DOHH2 (cell line): ENCODE results near the gene PDE4B.

ENCODE experiments used
- CTCF ChIP-seq: fragments of 200-600 bp; sonication (generic); IDR thresholded peaks from one replicate; pipeline ENCODE4 v1.5.1; 2014; ENCODE audit warnings: antibody characterized with exemption, mild to moderate bottlenecking, low read depth, low read length; ENCODE audit not compliant: poor library complexity, severe bottlenecking
- EZH2phosphoT487 ChIP-seq: fragments of 200-600 bp; sonication (generic); IDR thresholded peaks from 2 replicates; pipeline ENCODE4 v1.6.1; 2017; ENCODE audit warnings: borderline replicate concordance, mild to moderate bottlenecking, antibody characterized with exemption, low read length, moderate library complexity, mixed read lengths

- TF ChIP-seq CTCF (no peak), EZH2phosphoT487 (no peak)
These were observed 281.5 kb downstream of the PDE4B start for GRCh38 chr1:66074147-66074546.
